ENCODE data around the gene TMC4.

TMC4 gene

DNA sequence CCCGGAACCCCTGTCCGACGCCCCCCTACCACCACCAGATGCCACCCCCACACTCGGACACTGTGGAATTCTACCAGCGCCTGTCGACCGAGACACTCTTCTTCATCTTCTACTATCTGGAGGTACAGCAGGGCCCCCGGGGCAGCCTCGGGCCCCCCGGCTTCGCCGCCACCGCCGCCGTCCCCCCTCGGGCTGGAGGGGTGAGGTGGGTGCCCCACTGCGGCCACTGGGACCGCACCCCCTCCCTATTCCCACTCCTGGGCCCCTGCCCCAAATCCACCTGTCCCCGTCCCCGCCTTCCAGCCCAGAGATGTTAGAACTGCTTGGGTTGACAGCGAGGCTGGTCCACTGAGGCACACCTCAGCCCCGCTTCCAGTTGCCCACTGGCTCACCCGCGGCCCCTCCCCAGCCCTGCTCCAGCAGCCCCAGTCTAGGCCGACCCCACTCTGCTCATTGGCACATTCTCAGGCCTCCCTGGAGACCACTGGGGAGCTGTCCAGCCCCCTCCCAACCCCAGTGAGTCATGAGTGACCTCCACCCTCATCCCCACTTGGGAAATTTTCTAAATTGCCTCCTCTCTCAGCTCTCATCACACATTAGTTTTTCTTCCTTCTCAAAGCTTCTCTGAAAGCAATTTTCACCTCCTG, 20.0 kb downstream of the TMC4 start:
- peaks cover 84% of the 10 kb centered on the region; the same call in 1 of the 2 replicates for H3K36me3 ChIP-seq (ENCODE audit: insufficient read depth, low read length)
- no peaks in the 10 kb centered on the region for H3K9me2 ChIP-seq (replicated peaks; ENCODE audit: low read depth, low read length)
- no peaks in the 10 kb centered on the region for H3K27me3 ChIP-seq (ENCODE audit: insufficient read depth, low read length, poor library complexity, severe bottlenecking)
- H3K9ac ChIP-seq (ENCODE audit: low read depth, low read length, poor library complexity, severe bottlenecking) = no peak overlapping the region
- H3K79me2 ChIP-seq (ENCODE audit: insufficient read depth, low read length) = peaks cover 7% of the 10 kb centered on the region; the same call in 1 of the 2 replicates
- H4K20me1 ChIP-seq (ENCODE audit: insufficient read depth, low read length, poor library complexity, severe bottlenecking) = peaks cover 5% of the 10 kb centered on the region
- H3F3A ChIP-seq (ENCODE audit: low read depth) = peaks cover 10% of the 10 kb centered on the region; the same call in 1 of the 2 replicates
- no peaks in the 10 kb centered on the region for H3K9me3 ChIP-seq (ENCODE audit: insufficient read depth, low read depth, low read length)
- TF ChIP-seq, protein P1, sequence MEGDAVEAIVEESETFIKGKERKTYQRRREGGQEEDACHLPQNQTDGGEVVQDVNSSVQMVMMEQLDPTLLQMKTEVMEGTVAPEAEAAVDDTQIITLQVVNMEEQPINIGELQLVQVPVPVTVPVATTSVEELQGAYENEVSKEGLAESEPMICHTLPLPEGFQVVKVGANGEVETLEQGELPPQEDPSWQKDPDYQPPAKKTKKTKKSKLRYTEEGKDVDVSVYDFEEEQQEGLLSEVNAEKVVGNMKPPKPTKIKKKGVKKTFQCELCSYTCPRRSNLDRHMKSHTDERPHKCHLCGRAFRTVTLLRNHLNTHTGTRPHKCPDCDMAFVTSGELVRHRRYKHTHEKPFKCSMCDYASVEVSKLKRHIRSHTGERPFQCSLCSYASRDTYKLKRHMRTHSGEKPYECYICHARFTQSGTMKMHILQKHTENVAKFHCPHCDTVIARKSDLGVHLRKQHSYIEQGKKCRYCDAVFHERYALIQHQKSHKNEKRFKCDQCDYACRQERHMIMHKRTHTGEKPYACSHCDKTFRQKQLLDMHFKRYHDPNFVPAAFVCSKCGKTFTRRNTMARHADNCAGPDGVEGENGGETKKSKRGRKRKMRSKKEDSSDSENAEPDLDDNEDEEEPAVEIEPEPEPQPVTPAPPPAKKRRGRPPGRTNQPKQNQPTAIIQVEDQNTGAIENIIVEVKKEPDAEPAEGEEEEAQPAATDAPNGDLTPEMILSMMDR (conservative IDR thresholded peaks at IDR 0.05; ENCODE audit: low read length) = no peak
- TF ChIP-seq EZH2phosphoT487 (IDR thresholded peaks at IDR 0.05; ENCODE audit: borderline replicate concordance) = no peak
- H3K4me1 ChIP-seq (ENCODE audit: insufficient read depth, low read length, poor library complexity, severe bottlenecking) = peaks cover under 1% of the 10 kb centered on the region
- no peak overlapping the region for H2AFZ ChIP-seq (ENCODE audit: low read length)
- H3K4me2 ChIP-seq (ENCODE audit: low read depth, low read length, poor library complexity, severe bottlenecking) = no peak overlapping the region
- H3K4me3 ChIP-seq (ENCODE audit: low read length, poor library complexity, severe bottlenecking) = no peak overlapping the region

DNA sequence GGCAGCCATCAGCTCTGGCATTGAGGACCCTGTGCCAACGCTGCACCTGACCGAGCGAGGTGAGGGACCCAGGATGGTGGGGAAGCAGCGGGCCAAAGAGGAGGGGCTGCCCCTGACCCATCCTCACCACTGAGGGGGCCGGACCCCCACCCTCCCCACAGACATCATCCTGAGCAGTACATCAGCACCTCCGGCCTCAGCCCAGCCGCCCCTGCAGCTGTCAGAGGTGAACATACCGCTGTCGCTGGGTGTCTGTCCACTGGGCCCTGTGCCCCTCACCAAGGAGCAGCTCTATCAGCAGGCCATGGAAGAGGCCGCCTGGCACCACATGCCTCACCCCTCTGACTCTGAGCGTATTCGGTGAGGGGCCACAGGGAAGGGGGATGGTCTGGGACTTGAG, 20.7 kb downstream of the TMC4 start:
- Histone ChIP-seq H3K36me3 (ENCODE audit: insufficient read depth, low read length) (peaks cover 91% of the 10 kb centered on the region; the same call in 1 of the 2 replicates), H3K4me2 (ENCODE audit: low read depth, low read length, poor library complexity, severe bottlenecking) (no peak overlapping the region), H3F3A (ENCODE audit: low read depth) (peaks cover 10% of the 10 kb centered on the region; the same call in 1 of the 2 replicates), H4K20me1 (ENCODE audit: insufficient read depth, low read length, poor library complexity, severe bottlenecking) (peaks cover 3% of the 10 kb centered on the region), H3K27me3 (ENCODE audit: insufficient read depth, low read length, poor library complexity, severe bottlenecking) (no peaks in the 10 kb centered on the region), H3K9me3 (ENCODE audit: insufficient read depth, low read depth, low read length) (no peaks in the 10 kb centered on the region), H2AFZ (ENCODE audit: low read length) (no peak overlapping the region), H3K9me2 (replicated peaks; ENCODE audit: low read depth, low read length) (no peaks in the 10 kb centered on the region), H3K79me2 (ENCODE audit: insufficient read depth, low read length) (peaks cover 4% of the 10 kb centered on the region; the same call in 1 of the 2 replicates), H3K9ac (ENCODE audit: low read depth, low read length, poor library complexity, severe bottlenecking) (no peak overlapping the region), H3K4me1 (ENCODE audit: insufficient read depth, low read length, poor library complexity, severe bottlenecking) (no peaks in the 10 kb centered on the region), H3K4me3 (ENCODE audit: low read length, poor library complexity, severe bottlenecking) (no peak overlapping the region)
- TF ChIP-seq, protein P1 (conservative IDR thresholded peaks at IDR 0.05; ENCODE audit: low read length) = no peak
- no peak for TF ChIP-seq EZH2phosphoT487 (IDR thresholded peaks at IDR 0.05; ENCODE audit: borderline replicate concordance)

DNA sequence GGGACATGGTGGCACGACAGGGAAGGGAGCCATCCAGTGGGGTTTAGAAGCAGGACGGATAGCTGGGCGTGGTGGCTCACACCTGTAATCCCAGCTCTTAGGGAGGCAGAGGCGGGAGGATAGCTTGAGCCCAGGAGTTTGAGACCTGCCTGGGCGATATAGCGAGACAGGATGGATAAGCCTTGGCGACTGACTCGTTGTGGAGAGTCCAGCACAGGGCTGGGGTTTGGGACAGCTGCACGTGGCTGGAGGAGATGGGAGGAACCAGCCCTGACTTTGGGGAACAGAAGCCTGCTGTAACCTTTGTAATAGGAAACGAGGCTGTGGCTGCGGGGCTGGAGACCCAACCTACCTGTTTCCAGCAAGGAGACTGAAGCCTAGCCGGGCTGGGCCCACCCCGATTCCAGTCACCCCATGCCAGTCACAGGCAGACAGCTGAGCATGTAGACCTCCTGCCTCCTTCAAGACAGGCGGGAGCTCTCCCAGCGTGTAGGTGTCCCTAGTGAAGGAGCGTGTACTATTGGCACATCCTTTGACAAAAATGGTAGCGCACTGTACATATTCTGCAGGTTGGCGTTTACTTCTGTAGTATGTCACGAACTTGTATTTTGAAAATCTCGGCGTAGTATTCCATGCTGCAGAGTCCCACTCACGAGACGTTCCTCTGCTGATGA, 21.5 kb downstream of the TMC4 start:
- H3K4me3 ChIP-seq (ENCODE audit: low read length, poor library complexity, severe bottlenecking) = no peak overlapping the region
- H3K79me2 ChIP-seq (ENCODE audit: insufficient read depth, low read length) = no peaks in the 10 kb centered on the region; the same call in 1 of the 2 replicates
- peaks cover 95% of the 10 kb centered on the region; the same call in 1 of the 2 replicates for H3K36me3 ChIP-seq (ENCODE audit: insufficient read depth, low read length)
- TF ChIP-seq EZH2phosphoT487 (IDR thresholded peaks at IDR 0.05; ENCODE audit: borderline replicate concordance) = no peak
- TF ChIP-seq, protein P1 (conservative IDR thresholded peaks at IDR 0.05; ENCODE audit: low read length) = no peak
- no peaks in the 10 kb centered on the region for H3K9me3 ChIP-seq (ENCODE audit: insufficient read depth, low read depth, low read length)
- H2AFZ ChIP-seq (ENCODE audit: low read length) = no peak overlapping the region
- H4K20me1 ChIP-seq (ENCODE audit: insufficient read depth, low read length, poor library complexity, severe bottlenecking) = peaks cover 4% of the 10 kb centered on the region
- H3K4me2 ChIP-seq (ENCODE audit: low read depth, low read length, poor library complexity, severe bottlenecking) = no peak overlapping the region
- no peaks in the 10 kb centered on the region for H3K27me3 ChIP-seq (ENCODE audit: insufficient read depth, low read length, poor library complexity, severe bottlenecking)
- no peaks in the 10 kb centered on the region for H3K9me2 ChIP-seq (replicated peaks; ENCODE audit: low read depth, low read length)
- peaks cover 10% of the 10 kb centered on the region; the same call in 1 of the 2 replicates for H3F3A ChIP-seq (ENCODE audit: low read depth)
- no peak overlapping the region for H3K9ac ChIP-seq (ENCODE audit: low read depth, low read length, poor library complexity, severe bottlenecking)
- H3K4me1 ChIP-seq (ENCODE audit: insufficient read depth, low read length, poor library complexity, severe bottlenecking) = no peaks in the 10 kb centered on the region
